HCT116 (cell line): ENCODE data around the gene HRH2. TPM values are rescaled to one million over a fixed set of nuclear protein-coding genes. Genes with fewer than 3 reads are reported as not detected.

ENCODE experiments used
- ATAC-seq: fragments of 200-7000 bp; cut with Tn5 transposase; 2 replicates; pipeline ENCODE4 v1.9.1; 2020; ENCODE audit warnings: mild to moderate bottlenecking, moderate library complexity
- BruUV-seq: library from RNA; stranded (reverse); fragments of 400-500 nt; replicated peaks from 2 replicates; lab custom pipeline; 2021; lab: Mats Ljungman, UMichigan
- CTCF ChIA-PET: fragments of 300-600 bp; sonication (Branson Sonifier 250); formaldehyde crosslinking; loops from one replicate; lab custom pipeline; 2021; ENCODE audit warnings: antibody characterized with exemption; lab: Charles Lee
- POLR2A ChIA-PET: fragments of 300-600, 350-600 bp; sonication (Branson Sonifier 250); formaldehyde crosslinking; loops from one replicate; lab custom pipeline; 2021; ENCODE audit warnings: antibody characterized with exemption; lab: Charles Lee
- RAD21 ChIA-PET, 2 experiments: fragments of 300-600 bp; sonication (Branson Sonifier 250); formaldehyde crosslinking; loops; one replicate each; lab custom pipeline; 2023; ENCODE audit warnings: low total read pairs in 2 of 2; ENCODE audit not compliant: uncharacterized antibody in 2 of 2, unreplicated experiment in 2 of 2, low non-redundant PET in 1 of 2; lab: Charles Lee
- DNase-seq: peaks from one replicate; pipeline ENCODE4 v3.0.0-alpha.2; 2010; ENCODE audit warnings: low read depth, low spot score
- H2AFZ ChIP-seq: fragments of 200-600 bp; shearing (Covaris generic), sonication (generic); 2 replicates; pipeline ENCODE4 v1.6.1; 2017; ENCODE audit warnings: low read depth, mixed run types, mixed read lengths, antibody characterized with exemption, low read length; ENCODE audit not compliant: poor library complexity, severe bottlenecking
- H3K27ac ChIP-seq: 2 replicates; pipeline ENCODE4 v1.5.1; 2012; ENCODE audit warnings: low read depth, low read length
- H3K27me3 ChIP-seq: fragments of 200-600 bp; sonication (generic); 2 replicates; pipeline ENCODE4 v1.6.1; 2016; ENCODE audit warnings: mixed run types, low read length, mixed read lengths; ENCODE audit not compliant: insufficient read depth
- H3K36me3 ChIP-seq, 2 experiments: fragments of 200-500 bp in 1 of 2; fragments of 200-600 bp in 1 of 2; sonication (Bioruptor generic) in 1 of 2; sonication (generic) in 1 of 2; 2 replicates each; pipeline versions ENCODE4 v1.5.1 to v1.6.1; 2014 to 2016; ENCODE audit warnings: low read length in 2 of 2, inconsistent platforms in 1 of 2, mixed read lengths in 1 of 2, mixed run types in 1 of 2; ENCODE audit not compliant: insufficient read depth in 2 of 2, control insufficient read depth in 1 of 2
- H3K4me1 ChIP-seq, 2 experiments: fragments of 200-600 bp in 1 of 2; sonication (generic) in 1 of 2; 2 replicates each; pipeline versions ENCODE4 v1.5.1 to v1.6.1; 2012 to 2017; ENCODE audit warnings: low read length in 2 of 2, inconsistent platforms in 1 of 2, mild to moderate bottlenecking in 1 of 2, mixed read lengths in 1 of 2, mixed run types in 1 of 2, moderate library complexity in 1 of 2; ENCODE audit not compliant: insufficient read depth in 2 of 2, control insufficient read depth in 1 of 2
- H3K4me2 ChIP-seq: fragments of 200-600 bp; sonication (generic); 2 replicates; pipeline ENCODE4 v1.6.1; 2017; ENCODE audit warnings: mixed run types, low read length, mixed read lengths
- H3K4me3 ChIP-seq, 2 experiments: fragments of 200-600 bp in 1 of 2; sonication (generic) in 1 of 2; replicated peaks in 1 of 2; 2 replicates each; pipeline ENCODE4 v1.5.1; 2011 to 2016; ENCODE audit warnings: low read length in 2 of 2, control low read depth in 1 of 2, low read depth in 1 of 2, mild to moderate bottlenecking in 1 of 2, mixed read lengths in 1 of 2, mixed run types in 1 of 2
- H3K79me2 ChIP-seq: fragments of 200-600 bp; sonication (generic); 2 replicates; pipeline ENCODE4 v1.6.1; 2017; ENCODE audit warnings: mild to moderate bottlenecking, mixed run types, low read length, moderate library complexity, mixed read lengths; ENCODE audit not compliant: insufficient read depth
- H3K9ac ChIP-seq: fragments of 200-600 bp; sonication (generic); 2 replicates; pipeline ENCODE4 v1.6.1; 2016; ENCODE audit warnings: low read length, mixed read lengths
- H3K9me2 ChIP-seq: fragments of 200-600 bp; sonication (generic), shearing (Covaris generic); 2 replicates; pipeline ENCODE4 v1.6.1; 2017; ENCODE audit warnings: mixed run types, mild to moderate bottlenecking, moderate library complexity; ENCODE audit not compliant: insufficient read depth
- H3K9me3 ChIP-seq, 2 experiments: fragments of 200-500 bp in 1 of 2; fragments of 200-600 bp in 1 of 2; sonication (Bioruptor generic) in 1 of 2; sonication (generic) in 1 of 2; 2 replicates each; pipeline ENCODE4 v1.6.1; 2014 to 2017; ENCODE audit warnings: low read length in 2 of 2, mixed read lengths in 2 of 2, inconsistent platforms in 1 of 2, low read depth in 1 of 2, mild to moderate bottlenecking in 1 of 2, mixed run types in 1 of 2, moderate library complexity in 1 of 2; ENCODE audit not compliant: control insufficient read depth in 1 of 2, insufficient read depth in 1 of 2
- H4K20me1 ChIP-seq: fragments of 200-600 bp; sonication (generic), shearing (Covaris generic); 2 replicates; pipeline ENCODE4 v1.6.1; 2017; ENCODE audit warnings: mixed run types, mild to moderate bottlenecking, moderate library complexity; ENCODE audit not compliant: insufficient read depth
- CBX3 ChIP-seq: IDR thresholded peaks from 2 replicates; pipeline ENCODE4 v1.6.1; 2012; ENCODE audit warnings: low read depth
- CEBPB ChIP-seq: IDR thresholded peaks from 2 replicates; pipeline ENCODE4 v1.6.1; 2012; ENCODE audit warnings: low read depth
- EGR1 ChIP-seq: IDR thresholded peaks from 2 replicates; pipeline ENCODE4 v1.6.1; 2012; ENCODE audit warnings: low read depth
- EZH2 ChIP-seq: fragments of 200-600 bp; sonication (generic); IDR thresholded peaks from 2 replicates; pipeline ENCODE4 v1.6.1; 2017; ENCODE audit warnings: antibody characterized with exemption, mixed run types
- EZH2phosphoT487 ChIP-seq: fragments of 200-600 bp; IDR thresholded peaks from 2 replicates; pipeline ENCODE4 v1.6.1; 2018; ENCODE audit warnings: antibody characterized with exemption, borderline replicate concordance
- FOSL1 ChIP-seq: IDR thresholded peaks from 2 replicates; pipeline ENCODE4 v1.6.1; 2012; ENCODE audit warnings: low read depth
- JUND ChIP-seq: IDR thresholded peaks from 2 replicates; pipeline ENCODE4 v1.6.1; 2012
- POLR2A ChIP-seq: IDR thresholded peaks from 2 replicates; pipeline ENCODE4 v1.7.0; 2011; ENCODE audit warnings: borderline replicate concordance; ENCODE audit not compliant: insufficient read depth, insufficient read length; ENCODE audit errors: extremely low read depth
- POLR2AphosphoS5 ChIP-seq: IDR thresholded peaks from 2 replicates; pipeline ENCODE4 v1.6.1; 2011; ENCODE audit warnings: mild to moderate bottlenecking, low read depth, low read length, moderate library complexity
- REST ChIP-seq: IDR thresholded peaks from 2 replicates; pipeline ENCODE4 v1.6.1; 2012; ENCODE audit warnings: low read depth
- SIN3A ChIP-seq: IDR thresholded peaks from 2 replicates; pipeline ENCODE4 v1.6.1; 2012; ENCODE audit warnings: low read depth
- SP1 ChIP-seq: IDR thresholded peaks from 2 replicates; pipeline ENCODE4 v1.6.1; 2012; ENCODE audit warnings: low read depth
- SRF ChIP-seq: IDR thresholded peaks from 2 replicates; pipeline ENCODE4 v1.6.1; 2012; ENCODE audit warnings: low read depth
- TCF7L2 ChIP-seq: IDR thresholded peaks from 2 replicates; pipeline ENCODE4 v1.7.0; 2011; ENCODE audit warnings: borderline replicate concordance, inconsistent platforms; ENCODE audit not compliant: insufficient read depth, insufficient read length; ENCODE audit errors: extremely low read depth
- YY1 ChIP-seq: IDR thresholded peaks from 2 replicates; pipeline ENCODE4 v1.6.1; 2011; ENCODE audit warnings: low read length, low read depth, moderate library complexity, mild to moderate bottlenecking; ENCODE audit not compliant: insufficient replicate concordance; ENCODE audit errors: extremely low read depth
- ZFX ChIP-seq: fragments of 450-650 bp; IDR thresholded peaks from 2 replicates; pipeline ENCODE4 v1.6.1; 2017
- intact Hi-C: fragments of 100-400 bp; cut with micrococcal nuclease; formaldehyde crosslinking; loops from 2 replicates; pipeline ENCODE4 v1.10.0; 2022
- total RNA-seq: library from RNA; stranded (reverse); gene quantifications from one replicate; pipeline ENCODE4 v1.2.1, GENCODE V29; 2021; ENCODE audit not compliant: unreplicated experiment
- TF ChIP-seq, protein P1 (sequence below): IDR thresholded peaks from 2 replicates; pipeline ENCODE4 v1.6.1; 2012
- TF ChIP-seq, protein P2 (sequence below): IDR thresholded peaks from 2 replicates; pipeline ENCODE4 v1.6.1; 2012
- TF ChIP-seq, protein P3 (sequence below): IDR thresholded peaks from 2 replicates; pipeline ENCODE4 v1.6.1; 2011; ENCODE audit warnings: mild to moderate bottlenecking, low read length, moderate library complexity; ENCODE audit not compliant: insufficient replicate concordance; ENCODE audit errors: extremely low read depth

The HRH2 gene
- total RNA-seq, 1 experiment from 2014 or later, result 0.12 TPM

DNA sequence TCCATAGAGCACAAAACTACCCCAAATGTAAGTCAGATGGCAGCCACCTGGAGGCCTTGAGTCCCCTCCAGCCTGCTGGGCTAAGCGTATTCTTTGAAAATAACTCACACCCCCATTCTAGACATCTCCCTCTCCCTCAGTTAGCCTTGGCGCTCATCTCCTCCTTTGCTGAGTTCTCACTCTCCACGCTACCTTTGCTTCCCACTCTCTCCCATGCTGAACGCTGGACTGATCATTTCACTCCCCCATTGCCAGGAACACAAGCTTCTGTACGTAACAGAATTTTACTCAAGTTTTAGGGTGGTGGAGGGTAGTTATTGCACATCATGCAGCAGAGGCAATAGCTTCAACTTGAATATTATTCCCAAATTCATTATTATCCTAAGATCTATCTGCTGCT is 47.5 kb upstream of the HRH2 start:
- H3K9ac ChIP-seq, result no peak overlapping the region
- H3K4me1 ChIP-seq, result no peaks in the 10 kb centered on the region
- no peak overlapping the region for H3K27ac ChIP-seq
- no peak overlapping the region for H2AFZ ChIP-seq
- no peak for ATAC-seq
- ChIA-PET CTCF (no interaction called here), RAD21 (no interaction called here), POLR2A (no interaction called here)
- no peak for DNase-seq
- no peaks in the 10 kb centered on the region for H3K27me3 ChIP-seq
- H3K79me2 ChIP-seq, result no peaks in the 10 kb centered on the region
- no TSS peak for BruUV-seq
- H3K9me2 ChIP-seq, result no peaks in the 10 kb centered on the region
- H3K4me3 ChIP-seq, result no peak overlapping the region
- intact Hi-C loops, result no loop called here
- H3K4me2 ChIP-seq, result no peak overlapping the region
- H3K9me3 ChIP-seq, result no peaks in the 10 kb centered on the region
- no peaks in the 10 kb centered on the region for H3K36me3 ChIP-seq
- no peak for TF ChIP-seq SIN3A
- TF ChIP-seq SRF, result no peak
- TF ChIP-seq REST, result no peak
- TF ChIP-seq CEBPB, result no peak
- no peak for TF ChIP-seq FOSL1
- no peak for TF ChIP-seq SP1
- TF ChIP-seq, protein P1, sequence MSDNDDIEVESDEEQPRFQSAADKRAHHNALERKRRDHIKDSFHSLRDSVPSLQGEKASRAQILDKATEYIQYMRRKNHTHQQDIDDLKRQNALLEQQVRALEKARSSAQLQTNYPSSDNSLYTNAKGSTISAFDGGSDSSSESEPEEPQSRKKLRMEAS, result no peak
- no peak for TF ChIP-seq POLR2A
- TF ChIP-seq JUND, result no peak
- TF ChIP-seq, protein P2, sequence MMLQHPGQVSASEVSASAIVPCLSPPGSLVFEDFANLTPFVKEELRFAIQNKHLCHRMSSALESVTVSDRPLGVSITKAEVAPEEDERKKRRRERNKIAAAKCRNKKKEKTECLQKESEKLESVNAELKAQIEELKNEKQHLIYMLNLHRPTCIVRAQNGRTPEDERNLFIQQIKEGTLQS, result no peak
- TF ChIP-seq CBX3, result no peak
- no peak for TF ChIP-seq TCF7L2
- TF ChIP-seq POLR2AphosphoS5, result no peak
- no peak for TF ChIP-seq EZH2
- no peak for TF ChIP-seq ZFX
- TF ChIP-seq YY1, result no peak
- TF ChIP-seq EGR1, result no peak
- TF ChIP-seq, protein P3, sequence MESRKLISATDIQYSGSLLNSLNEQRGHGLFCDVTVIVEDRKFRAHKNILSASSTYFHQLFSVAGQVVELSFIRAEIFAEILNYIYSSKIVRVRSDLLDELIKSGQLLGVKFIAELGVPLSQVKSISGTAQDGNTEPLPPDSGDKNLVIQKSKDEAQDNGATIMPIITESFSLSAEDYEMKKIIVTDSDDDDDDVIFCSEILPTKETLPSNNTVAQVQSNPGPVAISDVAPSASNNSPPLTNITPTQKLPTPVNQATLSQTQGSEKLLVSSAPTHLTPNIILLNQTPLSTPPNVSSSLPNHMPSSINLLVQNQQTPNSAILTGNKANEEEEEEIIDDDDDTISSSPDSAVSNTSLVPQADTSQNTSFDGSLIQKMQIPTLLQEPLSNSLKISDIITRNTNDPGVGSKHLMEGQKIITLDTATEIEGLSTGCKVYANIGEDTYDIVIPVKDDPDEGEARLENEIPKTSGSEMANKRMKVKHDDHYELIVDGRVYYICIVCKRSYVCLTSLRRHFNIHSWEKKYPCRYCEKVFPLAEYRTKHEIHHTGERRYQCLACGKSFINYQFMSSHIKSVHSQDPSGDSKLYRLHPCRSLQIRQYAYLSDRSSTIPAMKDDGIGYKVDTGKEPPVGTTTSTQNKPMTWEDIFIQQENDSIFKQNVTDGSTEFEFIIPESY, result no peak
- no peak for TF ChIP-seq EZH2phosphoT487
- H4K20me1 ChIP-seq, result no peaks in the 10 kb centered on the region; the same call in 1 of the 2 replicates
